Stimulated activated CD8-positive, alpha-beta memory T cell treated with anti-CD3 and anti-CD28 coated beads, Interleukin-12 subunit alpha, Interleukin-12 subunit beta, amount 100 ng/mL, for 4 hours (primary cell): ENCODE measurements around the gene DHRS12.

Source experiments
- DNase-seq: peaks from one replicate; pipeline ENCODE4 v3.0.0-alpha.2; 2020; ENCODE audit warnings: low read depth

Gene DHRS12

DNA sequence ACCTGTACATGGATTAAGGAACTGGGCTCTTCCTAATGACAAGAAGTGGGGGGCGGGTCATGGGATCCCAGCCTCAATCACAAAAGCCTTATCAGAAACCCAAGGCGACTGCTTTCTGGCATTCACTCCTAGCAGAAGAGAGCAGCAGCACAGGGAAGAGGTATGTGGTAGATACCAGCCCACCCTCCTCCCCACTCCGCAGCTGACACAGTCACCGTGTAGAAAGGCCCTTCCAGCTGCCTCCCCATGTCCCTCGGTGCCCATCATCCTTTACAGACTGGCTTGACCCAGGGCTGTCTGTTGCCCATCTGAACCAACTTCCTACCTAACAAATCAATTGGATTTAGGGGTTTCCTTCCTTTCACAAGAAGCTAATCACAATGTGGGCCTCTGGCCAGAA, 3.1 kb upstream of the DHRS12 start:
- no peak for DNase-seq

- DNase-seq, result no peak
Observed at GRCh38 chr13:51806566-51806965, 2.6 kb upstream of the DHRS12 start.

- DNase-seq, result no peak
Observed at GRCh38 chr13:51805925-51806324, 2.0 kb upstream of the DHRS12 start.

- DNase-seq, result no peak
Observed at GRCh38 chr13:51805313-51805712, 1.4 kb upstream of the DHRS12 start.

DNA sequence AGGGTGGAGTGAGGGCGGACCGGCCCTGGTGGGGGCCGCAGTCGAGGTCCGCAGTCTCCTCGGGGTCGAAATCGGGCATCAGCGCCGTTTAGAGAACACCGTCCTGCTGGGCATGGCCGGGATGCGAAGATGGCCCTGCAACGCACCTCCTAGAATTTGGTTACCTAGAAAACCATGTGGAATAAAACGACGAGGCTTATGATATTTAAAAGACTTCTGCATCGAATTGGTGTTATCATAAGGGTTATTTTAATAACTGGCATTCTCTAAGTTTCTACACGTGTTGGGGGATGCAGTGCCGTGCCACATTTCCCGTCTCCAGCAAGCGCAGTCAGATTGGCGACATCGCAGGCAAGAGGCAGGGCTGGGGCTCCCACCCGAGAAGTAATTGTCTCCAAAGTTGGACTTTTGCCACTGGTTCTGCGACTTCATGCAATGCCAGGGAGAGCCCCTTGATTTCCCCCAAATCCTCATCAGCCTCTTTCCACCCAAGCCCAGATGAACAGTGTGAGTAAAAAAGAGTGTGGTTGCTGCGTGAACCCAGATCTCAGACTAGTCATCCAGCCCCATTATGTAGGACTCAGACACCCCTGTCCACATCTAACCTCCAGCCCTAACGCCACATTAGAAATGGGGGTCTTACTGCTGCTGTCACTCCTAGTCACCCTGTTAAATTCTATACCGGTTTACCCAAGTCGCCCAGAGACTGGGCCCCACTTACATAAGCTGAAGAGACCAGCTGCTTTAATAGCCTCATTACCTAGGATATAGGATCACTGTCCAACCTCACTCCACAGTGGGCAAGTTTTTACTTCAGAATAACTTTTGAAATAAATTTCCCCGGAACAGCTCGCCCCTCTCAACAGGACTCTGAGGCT, 571 bp upstream of the DHRS12 start:
- no peak for DNase-seq

- DNase-seq, result no peak
Observed at GRCh38 chr13:51802631-51803418, 1.1 kb downstream of the DHRS12 start.

GRCh38 chr13:51801631-51802099, 2.3 kb downstream of the DHRS12 start:
- no peak for DNase-seq

GRCh38 chr13:51800486-51800885, 3.5 kb downstream of the DHRS12 start:
- DNase-seq, result no peak

GRCh38 chr13:51799261-51799660, 4.7 kb downstream of the DHRS12 start:
- no peak for DNase-seq

DNA sequence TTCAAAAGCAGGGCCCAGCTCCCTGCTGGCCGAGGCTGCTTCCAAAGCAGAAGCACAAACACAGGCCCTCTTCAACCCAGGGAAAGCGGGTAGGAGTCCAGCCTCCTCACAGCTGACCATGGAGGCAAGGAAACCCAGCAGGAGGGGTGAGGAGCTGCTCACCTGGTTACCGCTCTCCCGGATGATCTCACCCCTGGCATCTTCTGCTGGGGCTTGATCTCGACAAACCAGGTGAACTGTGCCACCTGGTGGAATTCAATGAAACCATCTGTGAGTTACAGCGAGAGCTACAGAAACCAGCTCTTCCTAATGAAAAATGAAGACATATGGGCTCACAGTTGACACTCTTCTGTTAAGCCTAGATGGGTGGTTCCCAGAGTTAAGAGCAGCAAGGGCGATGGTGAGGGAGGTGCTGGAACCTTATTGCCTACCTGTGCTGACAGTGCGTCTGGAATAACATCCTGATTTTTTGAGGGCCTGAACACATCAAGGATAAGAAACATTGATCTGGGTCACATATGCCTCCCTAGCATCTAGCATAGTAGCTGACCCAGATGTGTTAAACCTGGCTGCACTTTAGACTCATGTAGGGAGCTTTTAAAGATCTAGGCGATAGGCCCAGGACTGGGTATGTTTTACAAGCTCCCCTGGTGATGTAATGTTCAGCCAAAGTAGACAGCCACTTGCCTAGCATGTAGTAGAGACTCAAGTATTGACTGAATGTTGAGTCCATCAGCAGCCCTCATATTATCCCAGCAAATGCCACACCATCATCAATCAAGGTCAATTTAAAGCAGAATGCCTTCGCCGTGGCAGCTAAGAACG, 6.1 kb downstream of the DHRS12 start:
- no peak for DNase-seq

GRCh38 chr13:51796546-51796945, 7.4 kb downstream of the DHRS12 start:
- no peak for DNase-seq

DNA sequence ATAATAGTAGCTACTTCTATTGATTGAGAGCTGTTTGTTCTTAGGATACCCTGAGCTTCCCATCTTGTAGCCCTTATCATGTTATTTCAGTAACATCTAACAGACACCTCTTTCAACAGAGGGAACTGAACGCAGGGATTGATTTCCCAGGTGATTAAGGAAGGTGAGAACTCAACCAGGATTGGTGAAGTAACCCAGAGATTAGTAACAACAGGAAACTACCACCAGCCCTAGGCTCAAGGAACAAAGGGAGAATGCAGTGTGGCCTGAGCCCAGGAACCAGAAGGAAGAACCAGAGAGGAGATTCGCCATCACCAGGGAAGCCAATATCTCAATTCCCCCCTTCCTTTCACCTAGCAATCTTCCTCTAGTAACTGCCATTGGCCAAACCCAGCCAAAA, 8.5 kb downstream of the DHRS12 start:
- DNase-seq, result no peak

DNA sequence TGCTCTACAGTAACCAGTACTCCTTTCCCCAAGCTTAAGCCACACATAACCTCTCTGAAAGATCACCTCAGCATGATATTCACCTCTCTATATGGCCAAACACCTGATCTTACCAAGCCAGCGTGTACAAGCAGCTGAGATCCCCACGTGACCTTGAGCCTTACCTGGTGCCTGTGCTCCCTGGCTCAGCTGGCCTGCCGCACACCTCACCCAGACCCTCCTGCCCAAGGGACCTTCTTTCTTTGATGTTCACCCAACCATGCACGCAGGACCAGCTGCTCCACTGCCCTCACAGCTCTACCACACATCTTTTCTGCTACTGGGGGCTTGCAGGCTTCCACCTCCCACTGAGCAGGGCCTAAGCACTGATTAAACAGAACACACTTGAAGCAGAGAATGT, 9.0 kb downstream of the DHRS12 start:
- DNase-seq, result no peak

GRCh38 chr13:51793570-51794271, 10.2 kb downstream of the DHRS12 start:
- DNase-seq, result no peak

DNA sequence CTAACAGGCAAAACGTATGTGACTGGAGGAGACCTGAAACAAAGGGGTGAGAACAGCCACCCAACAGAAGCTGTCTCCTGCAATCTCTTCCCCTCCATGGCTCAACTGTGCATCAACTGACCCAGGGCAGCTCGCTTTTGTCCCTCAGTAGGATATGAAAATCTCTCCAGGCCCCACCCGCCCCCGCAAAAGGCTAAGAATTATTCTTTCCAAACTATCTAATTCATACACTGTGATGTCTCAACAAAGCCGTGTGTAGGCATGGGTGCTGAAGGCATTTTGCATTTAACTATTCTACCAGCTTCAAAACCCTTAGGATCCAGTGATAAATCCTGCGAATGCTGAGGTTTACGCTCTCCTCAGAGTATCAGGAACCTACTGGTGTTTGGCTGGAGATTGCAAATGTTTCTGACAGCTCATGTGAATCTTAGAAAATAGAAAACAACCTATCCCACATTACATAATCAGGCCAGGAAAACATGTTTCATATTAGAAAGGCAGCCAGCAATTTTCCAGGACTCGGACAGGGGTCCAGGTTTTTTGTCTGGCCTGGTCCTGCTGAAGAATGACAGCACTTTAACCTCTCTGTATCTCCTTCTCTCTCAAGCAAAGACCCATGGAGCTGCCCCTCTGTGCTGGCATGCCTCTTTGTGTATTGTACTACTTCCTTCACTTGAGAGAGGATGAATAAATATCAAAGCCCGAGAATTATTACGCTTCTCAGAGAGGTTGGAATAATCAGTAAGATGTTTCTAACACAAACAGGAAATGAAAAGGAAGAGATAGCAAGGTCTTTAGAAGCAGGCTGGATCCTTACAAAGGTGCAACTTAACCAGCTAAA, 17.3 kb downstream of the DHRS12 start:
- DNase-seq, result no peak

- no peak for DNase-seq
Observed at GRCh38 chr13:51785712-51786424, 18.1 kb downstream of the DHRS12 start.

- no peak for DNase-seq
Observed at GRCh38 chr13:51784097-51784496, 19.9 kb downstream of the DHRS12 start.

- DNase-seq, result no peak
Observed at GRCh38 chr13:51783428-51784094, 20.4 kb downstream of the DHRS12 start.

- DNase-seq, result no peak
Observed at GRCh38 chr13:51782026-51782710, 21.8 kb downstream of the DHRS12 start.
